Activated CD4-positive, alpha-beta T cell treated with anti-CD3 and anti-CD28 coated beads, Interleukin-2, amount 10 ng/mL, durations not matched to agents 24 days and 14 days (primary cell): ENCODE measurements around the gene TM2D3. TPM values are rescaled to one million over a fixed set of nuclear protein-coding genes. Genes with fewer than 3 reads are reported as not detected.

Experiments used
- DNase-seq: peaks from one replicate; pipeline ENCODE4 v3.0.0; 2022
- H3K27ac Mint-ChIP-seq: one replicate; pipeline ENCODE4 v1.8.0; 2022; ENCODE audit warnings: mild to moderate bottlenecking, mixed read lengths
- H3K27me3 Mint-ChIP-seq: one replicate; pipeline ENCODE4 v1.8.0; 2022; ENCODE audit warnings: mixed read lengths
- H3K36me3 Mint-ChIP-seq: one replicate; pipeline ENCODE4 v1.8.0; 2022; ENCODE audit warnings: low read depth, mild to moderate bottlenecking, mixed read lengths
- H3K4me1 Mint-ChIP-seq: one replicate; pipeline ENCODE4 v1.8.0; 2021; ENCODE audit warnings: mixed read lengths
- H3K4me3 Mint-ChIP-seq: one replicate; pipeline ENCODE4 v1.8.0; 2022; ENCODE audit warnings: mild to moderate bottlenecking, moderate library complexity, mixed read lengths
- H3K9me3 Mint-ChIP-seq: one replicate; pipeline ENCODE4 v1.8.0; 2021; ENCODE audit warnings: mixed read lengths
- intact Hi-C: fragments of 100-400 bp; cut with micrococcal nuclease; formaldehyde crosslinking; loops from one replicate; pipeline ENCODE4 v1.15.1; 2023
- total RNA-seq: library from RNA; stranded (reverse); gene quantifications from 2 replicates; pipeline ENCODE4 v1.2.3, GENCODE V29; 2022

Gene TM2D3
- total RNA-seq, 1 donor from 2014 or later, result 56.2 TPM

GRCh38 chr15:101625980-101626379 is 26.2 kb downstream of the TM2D3 start:
- Mint-ChIP-seq H3K4me3 (no peak overlapping the region), H3K27me3 (no peaks in the 10 kb centered on the region), H3K4me1 (peaks cover 16% of the 10 kb centered on the region), H3K9me3 (peaks cover 4% of the 10 kb centered on the region), H3K36me3 (peaks cover 17% of the 10 kb centered on the region), H3K27ac (no peak overlapping the region)
- no peak for DNase-seq
- intact Hi-C loops, result no loop called here

GRCh38 chr15:101625184-101625583 is 27.0 kb downstream of the TM2D3 start:
- H3K4me1 Mint-ChIP-seq, result peaks cover 16% of the 10 kb centered on the region
- no peak for DNase-seq
- no peaks in the 10 kb centered on the region for H3K27me3 Mint-ChIP-seq
- intact Hi-C loops, result no loop called here
- H3K9me3 Mint-ChIP-seq, result peaks cover 4% of the 10 kb centered on the region
- H3K4me3 Mint-ChIP-seq, result no peak overlapping the region
- peaks cover 17% of the 10 kb centered on the region for H3K36me3 Mint-ChIP-seq
- no peak overlapping the region for H3K27ac Mint-ChIP-seq

GRCh38 chr15:101623367-101624304 is 28.5 kb downstream of the TM2D3 start:
- peak overlapping the region; percentile 7 for H3K27ac Mint-ChIP-seq
- peaks cover 16% of the 10 kb centered on the region for H3K4me1 Mint-ChIP-seq
- H3K36me3 Mint-ChIP-seq, result peaks cover 17% of the 10 kb centered on the region
- H3K4me3 Mint-ChIP-seq, result no peak overlapping the region
- no peaks in the 10 kb centered on the region for H3K27me3 Mint-ChIP-seq
- no peak for DNase-seq
- intact Hi-C loops, result no loop called here
- peaks cover 4% of the 10 kb centered on the region for H3K9me3 Mint-ChIP-seq

GRCh38 chr15:101621961-101622360 is 30.2 kb downstream of the TM2D3 start:
- H3K9me3 Mint-ChIP-seq, result peaks cover 4% of the 10 kb centered on the region
- intact Hi-C loops, result no loop called here
- H3K27ac Mint-ChIP-seq, result no peak overlapping the region
- no peak overlapping the region for H3K4me3 Mint-ChIP-seq
- H3K36me3 Mint-ChIP-seq, result peaks cover 17% of the 10 kb centered on the region
- DNase-seq, result peak; percentile 47
- no peaks in the 10 kb centered on the region for H3K27me3 Mint-ChIP-seq
- peaks cover 16% of the 10 kb centered on the region for H3K4me1 Mint-ChIP-seq

GRCh38 chr15:101620671-101621070 is 31.5 kb downstream of the TM2D3 start:
- peaks cover 13% of the 10 kb centered on the region for H3K4me1 Mint-ChIP-seq
- intact Hi-C loops, result no loop called here
- H3K4me3 Mint-ChIP-seq, result no peak overlapping the region
- no peaks in the 10 kb centered on the region for H3K27me3 Mint-ChIP-seq
- no peak for DNase-seq
- peaks cover 4% of the 10 kb centered on the region for H3K9me3 Mint-ChIP-seq
- peaks cover 13% of the 10 kb centered on the region for H3K36me3 Mint-ChIP-seq
- no peak overlapping the region for H3K27ac Mint-ChIP-seq

GRCh38 chr15:101619615-101619865 is 32.6 kb downstream of the TM2D3 start:
- Mint-ChIP-seq H3K9me3 (peaks cover 4% of the 10 kb centered on the region), H3K4me3 (no peak overlapping the region), H3K4me1 (peaks cover 10% of the 10 kb centered on the region), H3K27ac (no peak overlapping the region), H3K27me3 (no peaks in the 10 kb centered on the region), H3K36me3 (peaks cover 13% of the 10 kb centered on the region)
- intact Hi-C loops, result no loop called here
- no peak for DNase-seq

GRCh38 chr15:101618851-101619614 is 33.1 kb downstream of the TM2D3 start:
- peaks cover 11% of the 10 kb centered on the region for H3K36me3 Mint-ChIP-seq
- peaks cover 2% of the 10 kb centered on the region for H3K9me3 Mint-ChIP-seq
- DNase-seq, result peak; percentile 43
- no peak overlapping the region for H3K4me3 Mint-ChIP-seq
- peaks cover 8% of the 10 kb centered on the region for H3K4me1 Mint-ChIP-seq
- H3K27ac Mint-ChIP-seq, result no peak overlapping the region
- intact Hi-C loops, result no loop called here
- no peaks in the 10 kb centered on the region for H3K27me3 Mint-ChIP-seq

- Mint-ChIP-seq H3K36me3 (peaks cover 5% of the 10 kb centered on the region), H3K9me3 (no peaks in the 10 kb centered on the region), H3K27ac (no peak overlapping the region), H3K4me1 (no peaks in the 10 kb centered on the region), H3K4me3 (no peak overlapping the region), H3K27me3 (no peaks in the 10 kb centered on the region)
- DNase-seq, result peak; percentile 47
- intact Hi-C loops, result no loop called here
Measured at GRCh38 chr15:101618076-101618475, 34.1 kb downstream of the TM2D3 start.

- Mint-ChIP-seq H3K4me3 (no peak overlapping the region), H3K4me1 (no peaks in the 10 kb centered on the region), H3K9me3 (no peaks in the 10 kb centered on the region), H3K27ac (no peak overlapping the region), H3K36me3 (peaks cover 3% of the 10 kb centered on the region), H3K27me3 (no peaks in the 10 kb centered on the region)
- intact Hi-C loops, result no loop called here
- no peak for DNase-seq
Measured at GRCh38 chr15:101617390-101617965, 34.7 kb downstream of the TM2D3 start.

- DNase-seq, result peak; percentile 54
- no peaks in the 10 kb centered on the region for H3K36me3 Mint-ChIP-seq
- no peak overlapping the region for H3K27ac Mint-ChIP-seq
- H3K4me1 Mint-ChIP-seq, result no peaks in the 10 kb centered on the region
- intact Hi-C loops, result no loop called here
- H3K27me3 Mint-ChIP-seq, result no peaks in the 10 kb centered on the region
- H3K9me3 Mint-ChIP-seq, result no peaks in the 10 kb centered on the region
- no peak overlapping the region for H3K4me3 Mint-ChIP-seq
Measured at GRCh38 chr15:101615986-101616848, 36.0 kb downstream of the TM2D3 start.

- H3K4me1 Mint-ChIP-seq, result no peaks in the 10 kb centered on the region
- no peaks in the 10 kb centered on the region for H3K9me3 Mint-ChIP-seq
- no peak overlapping the region for H3K4me3 Mint-ChIP-seq
- peak; percentile 52 for DNase-seq
- no peaks in the 10 kb centered on the region for H3K27me3 Mint-ChIP-seq
- no peak overlapping the region for H3K27ac Mint-ChIP-seq
- H3K36me3 Mint-ChIP-seq, result no peaks in the 10 kb centered on the region
- intact Hi-C loops, result no loop called here
Measured at GRCh38 chr15:101615414-101615985, 36.7 kb downstream of the TM2D3 start.

- no peak overlapping the region for H3K4me3 Mint-ChIP-seq
- intact Hi-C loops, result no loop called here
- no peak for DNase-seq
Measured at GRCh38 chr15:101614761-101615160, 37.4 kb downstream of the TM2D3 start.

GRCh38 chr15:101614001-101614585 is 38.1 kb downstream of the TM2D3 start:
- DNase-seq, result no peak
- Mint-ChIP-seq H3K36me3 (no peaks in the 10 kb centered on the region), H3K4me1 (no peaks in the 10 kb centered on the region), H3K4me3 (no peak overlapping the region), H3K27ac (no peak overlapping the region), H3K9me3 (no peaks in the 10 kb centered on the region), H3K27me3 (no peaks in the 10 kb centered on the region)
- intact Hi-C loops, result no loop called here

More at GRCh38 chr15:101614761-101615160, 37.4 kb downstream of the TM2D3 start:
- no peak overlapping the region for H3K27ac Mint-ChIP-seq
- H3K9me3 Mint-ChIP-seq, result no peaks in the 10 kb centered on the region
- H3K4me1 Mint-ChIP-seq, result no peaks in the 10 kb centered on the region
- no peaks in the 10 kb centered on the region for H3K36me3 Mint-ChIP-seq
- no peaks in the 10 kb centered on the region for H3K27me3 Mint-ChIP-seq
